Skeletal muscle satellite cell (primary cell): ENCODE results near the gene GRIK2.

Experiments
- H3K27me3 ChIP-seq: 2 replicates; pipeline ENCODE4 v1.7.0; 2013; ENCODE audit warnings: low read length; ENCODE audit not compliant: control insufficient read depth, insufficient read depth
- H3K36me3 ChIP-seq: 2 replicates; pipeline ENCODE4 v1.7.0; 2013; ENCODE audit warnings: mild to moderate bottlenecking, control low read depth, low read length; ENCODE audit not compliant: insufficient read depth
- H3K4me1 ChIP-seq: 2 replicates; pipeline ENCODE4 v1.7.0; 2013; ENCODE audit warnings: low read length; ENCODE audit not compliant: control insufficient read depth, insufficient read depth
- H3K4me2 ChIP-seq: 2 replicates; pipeline ENCODE4 v1.7.0; 2013; ENCODE audit warnings: mild to moderate bottlenecking, low read length
- H3K4me3 ChIP-seq: 2 replicates; pipeline ENCODE4 v1.7.0; 2013; ENCODE audit warnings: low read length
- H3K9ac ChIP-seq: 2 replicates; pipeline ENCODE4 v1.7.0; 2013; ENCODE audit warnings: mild to moderate bottlenecking, low read depth, low read length, moderate library complexity
- H3K9me3 ChIP-seq: replicated peaks from 2 replicates; pipeline ENCODE4 v1.7.0; 2013; ENCODE audit warnings: mild to moderate bottlenecking, control low read depth, low read length

GRIK2 gene

DNA sequence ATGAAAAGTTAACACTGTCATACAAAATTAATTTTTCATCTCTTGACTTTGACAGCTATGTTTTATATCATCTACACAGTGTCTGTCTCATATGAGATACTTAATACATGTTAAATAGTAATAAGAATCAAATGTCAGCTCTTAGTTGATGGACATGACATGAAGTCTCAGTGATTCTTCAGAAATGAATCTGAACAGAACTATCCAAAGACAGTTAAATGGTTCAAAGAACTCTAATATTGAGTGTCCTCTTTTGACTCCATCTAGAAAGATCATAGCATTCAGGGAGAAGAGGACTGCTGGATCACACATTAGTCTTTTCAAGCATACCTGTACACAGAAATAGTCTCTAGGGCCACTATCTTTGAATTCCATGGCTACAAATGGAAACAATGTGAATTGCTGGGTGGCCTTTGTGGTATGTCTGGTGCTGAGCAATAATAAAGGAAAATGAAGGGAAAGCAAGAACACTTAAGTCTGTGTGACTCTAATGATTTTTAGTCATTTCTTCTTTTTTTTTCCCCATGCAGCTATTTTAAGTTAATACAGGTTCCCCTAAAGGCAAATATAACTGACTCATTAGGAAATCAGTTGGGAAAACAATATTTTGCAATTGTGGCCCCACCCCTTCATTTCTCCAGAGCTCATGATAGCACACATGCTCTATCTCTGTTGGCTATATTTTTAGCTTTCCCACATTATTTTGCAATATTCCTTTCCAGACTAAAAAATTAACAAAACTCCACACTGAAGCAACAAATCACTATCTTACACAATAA is 367.5 kb downstream of the GRIK2 start:
- Histone ChIP-seq H3K4me1 (peaks cover 5% of the 10 kb centered on the region), H3K27me3 (no peaks in the 10 kb centered on the region), H3K9ac (no peak overlapping the region), H3K4me3 (no peak overlapping the region), H3K9me3 (no peaks in the 10 kb centered on the region), H3K36me3 (no peaks in the 10 kb centered on the region), H3K4me2 (peak overlapping the region; percentile 5)

DNA sequence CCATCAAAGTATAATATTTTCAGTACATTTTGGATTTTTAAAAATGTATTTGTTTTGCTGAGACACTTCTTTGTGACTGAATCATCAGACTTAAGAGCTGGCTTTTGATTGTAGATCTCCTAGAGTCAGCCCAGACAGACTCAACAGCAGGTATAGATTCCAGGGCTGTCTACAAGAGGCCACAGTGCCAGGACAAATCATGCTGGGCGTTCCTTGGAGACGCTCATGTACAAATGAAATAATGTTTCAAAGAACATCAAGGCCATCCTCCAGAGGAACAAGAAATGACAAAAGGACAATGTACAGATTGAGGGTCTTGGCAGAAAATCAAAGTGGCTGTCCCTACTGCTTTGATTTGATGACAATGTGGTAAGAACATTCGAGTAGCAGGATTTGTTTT is 369.3 kb downstream of the GRIK2 start:
- Histone ChIP-seq H3K9me3 (no peaks in the 10 kb centered on the region), H3K4me3 (no peak overlapping the region), H3K27me3 (no peaks in the 10 kb centered on the region), H3K9ac (no peak overlapping the region), H3K4me2 (no peak overlapping the region), H3K36me3 (no peaks in the 10 kb centered on the region), H3K4me1 (peaks cover 5% of the 10 kb centered on the region)

DNA sequence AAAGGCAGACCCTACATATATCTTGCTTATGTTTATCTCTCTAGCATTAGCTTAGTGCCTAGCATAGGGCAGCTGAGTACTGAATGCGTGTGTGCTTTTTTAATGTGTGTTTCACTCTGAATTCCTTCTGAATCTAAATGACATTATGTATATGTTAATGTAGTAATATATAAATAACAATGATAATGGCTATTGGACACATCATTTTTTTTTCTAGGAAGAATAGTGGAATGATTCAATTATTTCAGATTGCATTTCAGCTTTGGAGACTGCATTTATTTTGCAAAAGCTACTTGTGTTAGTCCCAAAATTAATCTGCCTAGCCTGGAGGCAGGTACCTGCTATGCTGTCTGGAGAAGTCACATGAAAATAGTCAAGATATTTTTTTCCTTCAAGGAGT is 371.8 kb downstream of the GRIK2 start:
- H3K4me3 ChIP-seq, result no peak overlapping the region
- H3K36me3 ChIP-seq, result no peaks in the 10 kb centered on the region
- H3K4me1 ChIP-seq, result peaks cover 5% of the 10 kb centered on the region
- no peaks in the 10 kb centered on the region for H3K27me3 ChIP-seq
- no peak overlapping the region for H3K9ac ChIP-seq
- no peak overlapping the region for H3K4me2 ChIP-seq
- H3K9me3 ChIP-seq, result no peaks in the 10 kb centered on the region

DNA sequence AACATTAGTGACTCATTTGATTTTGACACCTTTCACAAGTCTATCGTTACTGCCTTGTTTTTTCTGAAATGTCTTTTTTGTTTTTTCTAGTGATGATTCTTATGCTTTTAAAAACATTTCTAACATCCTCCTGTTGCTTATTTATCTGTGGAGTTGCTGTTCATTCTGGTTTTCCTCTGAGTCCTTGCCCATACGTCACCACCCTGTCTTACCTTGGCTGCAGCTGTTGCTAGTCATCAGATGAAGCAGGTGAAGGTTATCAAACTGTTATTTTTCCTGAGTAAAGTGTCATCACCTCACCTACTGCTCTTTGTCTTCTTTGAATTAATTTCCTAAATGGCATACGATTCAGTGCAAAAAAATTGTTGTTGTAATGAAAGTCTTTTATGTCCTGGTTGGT is 376.6 kb downstream of the GRIK2 start:
- H3K9ac ChIP-seq, result no peak overlapping the region
- H3K9me3 ChIP-seq, result no peaks in the 10 kb centered on the region
- H3K36me3 ChIP-seq, result no peaks in the 10 kb centered on the region
- H3K27me3 ChIP-seq, result no peaks in the 10 kb centered on the region
- no peak overlapping the region for H3K4me3 ChIP-seq
- no peaks in the 10 kb centered on the region for H3K4me1 ChIP-seq
- H3K4me2 ChIP-seq, result no peak overlapping the region

DNA sequence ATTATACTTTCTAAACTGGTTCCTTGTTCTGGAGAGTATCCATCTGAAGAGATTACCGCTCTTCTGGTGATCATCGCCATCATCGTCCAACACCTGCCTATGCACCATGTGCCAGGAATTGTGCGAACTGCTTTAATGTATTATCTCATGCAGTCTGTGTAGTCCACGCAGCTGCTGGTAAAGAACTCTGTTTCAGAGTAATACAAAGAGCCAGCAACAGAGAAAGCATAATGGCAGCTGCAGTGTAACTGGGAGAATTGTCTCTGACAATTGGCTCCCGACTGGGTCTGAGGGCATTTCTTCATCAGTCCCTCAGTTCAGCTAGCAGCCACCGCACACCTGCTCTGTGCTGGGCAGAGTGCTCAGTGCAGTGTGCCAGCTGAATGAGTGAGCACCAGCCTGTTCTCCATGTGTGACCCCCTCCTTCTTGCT is 383.4 kb downstream of the GRIK2 start:
- Histone ChIP-seq H3K4me1 (peaks cover 10% of the 10 kb centered on the region), H3K4me2 (no peak overlapping the region), H3K9me3 (no peaks in the 10 kb centered on the region), H3K36me3 (no peaks in the 10 kb centered on the region), H3K9ac (no peak overlapping the region), H3K4me3 (no peak overlapping the region), H3K27me3 (no peaks in the 10 kb centered on the region)

DNA sequence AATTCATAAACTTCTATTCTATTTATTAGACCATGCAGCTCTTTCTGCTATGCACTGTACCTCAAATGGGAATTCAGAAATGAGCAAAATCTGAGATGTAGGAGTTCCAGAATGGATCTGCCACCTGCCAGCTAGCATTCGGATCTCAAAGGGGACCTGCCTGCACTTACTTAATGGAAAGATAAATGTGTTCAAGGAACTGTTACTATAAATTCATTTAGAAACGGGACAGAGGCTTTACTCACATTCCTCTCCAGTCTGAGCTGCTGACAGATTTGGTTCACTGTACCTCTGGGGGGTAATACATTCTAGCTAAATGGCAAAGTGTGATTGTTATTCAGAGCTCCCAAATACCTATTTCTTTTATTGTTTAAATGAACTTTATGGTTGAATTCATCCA is 384.1 kb downstream of the GRIK2 start:
- peaks cover 10% of the 10 kb centered on the region for H3K4me1 ChIP-seq
- no peaks in the 10 kb centered on the region for H3K9me3 ChIP-seq
- no peak overlapping the region for H3K4me2 ChIP-seq
- no peaks in the 10 kb centered on the region for H3K36me3 ChIP-seq
- H3K27me3 ChIP-seq, result no peaks in the 10 kb centered on the region
- H3K9ac ChIP-seq, result no peak overlapping the region
- no peak overlapping the region for H3K4me3 ChIP-seq

DNA sequence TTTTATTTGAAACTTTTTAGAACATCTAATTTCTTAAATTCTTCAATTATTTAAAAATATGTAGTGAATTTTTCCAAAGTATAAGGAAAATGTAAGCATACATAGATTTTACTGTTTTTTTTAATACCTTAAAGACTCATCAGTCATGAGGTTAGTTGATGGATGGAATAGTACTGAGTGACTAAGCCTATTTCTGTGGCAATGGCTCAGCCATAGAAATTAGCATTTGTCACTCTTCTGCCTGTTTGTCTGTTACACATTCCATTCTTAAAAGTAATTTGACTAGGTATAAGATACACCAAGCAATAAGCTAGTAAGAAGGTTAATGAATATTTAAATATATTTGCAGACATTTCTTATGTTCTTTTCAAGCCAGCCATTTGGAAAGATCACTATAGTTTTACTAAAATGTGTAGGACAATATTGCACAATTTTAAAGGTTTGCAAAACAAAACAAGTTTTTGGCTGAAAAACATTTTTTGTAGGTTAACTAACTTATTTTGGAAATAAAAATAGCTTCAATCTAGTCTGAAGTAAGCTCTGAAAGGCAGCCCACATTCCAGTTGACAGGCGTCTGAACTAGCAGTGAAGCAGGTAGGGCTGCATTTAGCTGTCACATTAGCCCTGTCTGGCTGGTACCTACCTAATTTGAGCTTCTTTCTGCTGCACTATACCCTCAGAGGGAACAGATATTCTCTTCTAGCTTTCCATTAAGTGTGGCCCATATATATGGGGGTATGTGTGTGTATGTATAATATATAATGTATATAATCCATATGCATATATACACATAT is 385.7 kb downstream of the GRIK2 start:
- no peak overlapping the region for H3K4me2 ChIP-seq
- no peaks in the 10 kb centered on the region for H3K36me3 ChIP-seq
- peaks cover 10% of the 10 kb centered on the region for H3K4me1 ChIP-seq
- H3K27me3 ChIP-seq, result no peaks in the 10 kb centered on the region
- no peak overlapping the region for H3K9ac ChIP-seq
- H3K4me3 ChIP-seq, result no peak overlapping the region
- no peaks in the 10 kb centered on the region for H3K9me3 ChIP-seq

DNA sequence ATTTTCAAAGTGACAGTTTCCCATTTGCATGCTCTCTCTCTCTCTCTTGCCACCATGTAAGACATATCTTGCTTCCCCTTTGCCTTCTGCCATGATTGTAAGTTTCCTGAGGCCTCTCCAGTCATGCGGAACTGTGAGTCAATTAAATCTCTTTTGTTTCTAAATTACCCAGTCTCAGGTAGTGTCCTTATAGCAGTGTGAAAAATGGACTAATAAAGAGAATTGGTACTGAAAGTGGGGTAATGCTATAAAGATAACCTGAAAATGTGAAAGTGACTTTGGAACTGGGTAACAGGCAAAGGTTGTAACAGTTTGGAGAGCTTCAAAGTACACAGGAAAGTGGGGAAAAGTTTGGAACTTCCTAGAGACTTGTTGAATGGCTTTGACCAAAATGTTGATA is 389.8 kb downstream of the GRIK2 start:
- no peaks in the 10 kb centered on the region for H3K27me3 ChIP-seq
- no peaks in the 10 kb centered on the region for H3K9me3 ChIP-seq
- peaks cover 9% of the 10 kb centered on the region for H3K4me1 ChIP-seq
- H3K36me3 ChIP-seq, result no peaks in the 10 kb centered on the region
- H3K4me3 ChIP-seq, result no peak overlapping the region
- H3K9ac ChIP-seq, result no peak overlapping the region
- no peak overlapping the region for H3K4me2 ChIP-seq

DNA sequence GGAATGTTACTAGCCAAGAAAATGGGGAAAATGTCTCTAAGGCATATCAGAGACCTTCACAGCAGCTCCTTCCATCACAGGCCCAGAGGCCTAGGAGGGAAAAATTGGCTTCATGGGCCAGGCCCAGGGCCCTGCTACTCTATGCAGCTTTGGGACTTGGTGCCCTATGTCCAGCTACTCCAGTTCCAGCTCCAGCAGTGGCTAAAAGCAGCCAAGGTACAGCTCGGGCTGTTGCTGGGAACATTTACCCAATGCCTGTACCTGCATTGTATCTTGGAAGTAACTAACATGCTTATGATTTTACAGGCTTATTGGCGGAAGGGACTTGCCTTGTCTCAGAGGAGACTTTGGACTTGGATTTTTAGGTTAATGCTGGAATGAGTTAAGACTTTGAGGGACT is 390.6 kb downstream of the GRIK2 start:
- no peak overlapping the region for H3K9ac ChIP-seq
- H3K4me3 ChIP-seq, result no peak overlapping the region
- H3K4me1 ChIP-seq, result peaks cover 4% of the 10 kb centered on the region
- no peaks in the 10 kb centered on the region for H3K27me3 ChIP-seq
- no peak overlapping the region for H3K4me2 ChIP-seq
- H3K36me3 ChIP-seq, result no peaks in the 10 kb centered on the region
- H3K9me3 ChIP-seq, result no peaks in the 10 kb centered on the region

DNA sequence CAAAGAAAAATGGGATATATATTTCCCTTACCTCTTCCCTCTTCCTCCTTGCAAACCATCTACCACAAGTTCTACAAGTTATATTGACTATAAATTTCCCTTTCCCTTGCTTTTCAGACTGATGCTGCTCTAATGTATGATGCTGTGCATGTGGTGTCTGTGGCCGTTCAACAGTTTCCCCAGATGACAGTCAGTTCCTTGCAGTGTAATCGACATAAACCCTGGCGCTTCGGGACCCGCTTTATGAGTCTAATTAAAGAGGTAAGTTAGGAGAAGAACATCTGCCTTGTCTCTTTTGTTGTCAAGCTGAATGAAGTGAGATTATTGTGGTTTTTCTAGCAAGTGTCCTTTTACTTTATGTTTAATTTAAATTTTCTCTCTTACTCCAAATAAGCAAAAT is 406.0 kb downstream of the GRIK2 start:
- Histone ChIP-seq H3K36me3 (no peaks in the 10 kb centered on the region), H3K4me1 (peaks cover 6% of the 10 kb centered on the region), H3K9me3 (no peaks in the 10 kb centered on the region), H3K4me2 (no peak overlapping the region), H3K4me3 (no peak overlapping the region), H3K9ac (no peak overlapping the region), H3K27me3 (no peaks in the 10 kb centered on the region)

DNA sequence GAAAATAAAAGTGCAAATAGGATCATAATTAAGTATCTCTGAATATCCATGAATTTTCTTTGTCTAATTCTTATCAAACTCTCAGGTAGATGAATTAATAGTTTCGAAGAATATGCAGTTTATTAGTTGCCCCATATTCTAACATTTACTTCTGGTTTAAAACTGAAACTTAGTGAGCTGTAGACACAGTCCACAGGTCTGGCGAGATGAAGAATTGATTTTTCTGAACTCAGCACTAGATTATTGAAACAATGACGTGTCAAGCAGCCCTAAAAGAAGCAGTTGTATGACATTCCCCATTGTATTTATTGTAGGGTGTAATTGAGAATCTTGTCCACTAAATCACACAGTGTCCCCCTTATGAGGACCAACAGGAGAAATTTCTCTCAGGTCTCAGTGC is 407.1 kb downstream of the GRIK2 start:
- no peaks in the 10 kb centered on the region for H3K9me3 ChIP-seq
- H3K9ac ChIP-seq, result no peak overlapping the region
- no peak overlapping the region for H3K4me2 ChIP-seq
- H3K4me3 ChIP-seq, result no peak overlapping the region
- no peaks in the 10 kb centered on the region for H3K36me3 ChIP-seq
- H3K27me3 ChIP-seq, result no peaks in the 10 kb centered on the region
- peaks cover 6% of the 10 kb centered on the region for H3K4me1 ChIP-seq

DNA sequence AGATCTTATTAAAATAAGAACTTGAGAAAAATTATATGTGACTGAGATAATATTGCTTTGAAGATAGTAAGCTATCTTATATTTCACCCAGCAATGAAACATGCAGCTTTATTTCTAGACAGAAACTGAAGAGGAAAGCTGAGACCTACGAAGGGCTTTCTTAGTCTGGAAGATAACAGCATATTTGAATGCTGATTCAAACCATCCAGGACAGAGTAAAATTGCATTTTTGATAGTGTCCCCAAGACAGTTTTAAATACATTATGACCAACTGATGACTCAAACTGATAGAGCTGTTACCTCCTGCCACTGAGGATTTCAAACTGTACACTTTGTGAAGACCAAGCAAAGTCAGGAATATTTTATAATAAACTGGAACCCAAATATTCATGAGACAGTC is 409.6 kb downstream of the GRIK2 start:
- Histone ChIP-seq H3K9me3 (no peaks in the 10 kb centered on the region), H3K4me1 (peaks cover 15% of the 10 kb centered on the region), H3K9ac (no peak overlapping the region), H3K36me3 (no peaks in the 10 kb centered on the region), H3K4me3 (no peak overlapping the region), H3K4me2 (no peak overlapping the region), H3K27me3 (no peaks in the 10 kb centered on the region)
